SK-N-MC (cell line): ENCODE data around the gene FOS.

Source experiments
- EZH2 ChIP-seq: fragments of 200-600 bp; sonication (generic); IDR thresholded peaks from one replicate; pipeline ENCODE4 v1.6.1; 2017; ENCODE audit warnings: antibody characterized with exemption
- POLR2AphosphoS5 ChIP-seq: IDR thresholded peaks from 2 replicates; pipeline ENCODE4 v1.6.1; 2012; ENCODE audit warnings: mild to moderate bottlenecking, low read depth, low read length, borderline replicate concordance

DNA sequence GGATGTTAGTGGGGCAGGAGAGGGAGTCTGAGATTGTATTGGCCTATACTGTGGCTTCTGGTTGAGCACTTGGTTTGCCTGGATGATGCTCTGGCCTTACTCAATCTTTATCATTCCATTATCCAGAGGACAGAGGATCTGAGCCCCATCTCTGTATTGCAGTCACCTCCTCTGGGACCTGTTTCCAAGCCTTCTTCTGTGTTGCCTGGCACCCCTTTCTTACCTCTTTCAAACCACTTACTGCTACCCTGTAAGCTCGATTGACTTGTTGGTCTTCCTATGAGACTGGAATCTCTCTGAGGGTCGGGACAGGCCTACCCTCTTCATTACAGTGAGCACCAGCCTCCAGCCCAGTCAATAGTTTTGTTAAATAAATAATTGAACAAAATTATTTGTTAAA is 3.0 kb upstream of the FOS start:
- no peak for TF ChIP-seq POLR2AphosphoS5
- TF ChIP-seq EZH2: no peak
